ENCODE results near the gene FURIN. TPM values are rescaled to one million over a fixed set of nuclear protein-coding genes. Genes with fewer than 3 reads are reported as not detected.
A peak's percentile ranks its signal among the peaks of the same experiment; 100 is the strongest.

FURIN gene
- total and polyA plus RNA-seq, 9 of the 15 experiments (the other 6 are each of a cell fraction or from before 2014, with no cell fraction given): 0.92 to 99.9 (median 34.8) TPM

- peak; percentile 52 for TF ChIP-seq CTBP1 (IDR thresholded peaks at IDR 0.05; ENCODE audit: borderline replicate concordance)
- no peak for TF ChIP-seq PHTF2 (CRISPR knock-in tag; IDR thresholded peaks at IDR 0.05)
- no peak for TF ChIP-seq GTF2B (IDR thresholded peaks at IDR 0.05; ENCODE audit: extremely low read depth, insufficient read length)
- TF ChIP-seq, protein P1, sequence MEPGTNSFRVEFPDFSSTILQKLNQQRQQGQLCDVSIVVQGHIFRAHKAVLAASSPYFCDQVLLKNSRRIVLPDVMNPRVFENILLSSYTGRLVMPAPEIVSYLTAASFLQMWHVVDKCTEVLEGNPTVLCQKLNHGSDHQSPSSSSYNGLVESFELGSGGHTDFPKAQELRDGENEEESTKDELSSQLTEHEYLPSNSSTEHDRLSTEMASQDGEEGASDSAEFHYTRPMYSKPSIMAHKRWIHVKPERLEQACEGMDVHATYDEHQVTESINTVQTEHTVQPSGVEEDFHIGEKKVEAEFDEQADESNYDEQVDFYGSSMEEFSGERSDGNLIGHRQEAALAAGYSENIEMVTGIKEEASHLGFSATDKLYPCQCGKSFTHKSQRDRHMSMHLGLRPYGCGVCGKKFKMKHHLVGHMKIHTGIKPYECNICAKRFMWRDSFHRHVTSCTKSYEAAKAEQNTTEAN (CRISPR knock-in tag; IDR thresholded peaks at IDR 0.05): no peak
- no peak for TF ChIP-seq ZNF780A (CRISPR knock-in tag; IDR thresholded peaks at IDR 0.05)
- no peak for TF ChIP-seq ZNF444 (CRISPR knock-in tag; IDR thresholded peaks at IDR 0.05)
- TF ChIP-seq MAFF (IDR thresholded peaks at IDR 0.05; ENCODE audit: low read length): no peak
- no peak for TF ChIP-seq HEY1 (CRISPR knock-in tag; IDR thresholded peaks at IDR 0.05; ENCODE audit: borderline replicate concordance)
- no peak; the same call in 1 of the 2 replicates for TF ChIP-seq ZNF644 (tag; IDR thresholded peaks at IDR 0.05; ENCODE audit: low read depth)
- TF ChIP-seq SMAD3 (CRISPR knock-in tag; conservative IDR thresholded peaks at IDR 0.05): no peak
- TF ChIP-seq NR4A1 (CRISPR knock-in tag; IDR thresholded peaks at IDR 0.05): no peak
- TF ChIP-seq NR4A1 (tag; IDR thresholded peaks at IDR 0.05): no peak
- no peak for TF ChIP-seq THRA (IDR thresholded peaks at IDR 0.05)
- TF ChIP-seq HDAC2 (IDR thresholded peaks at IDR 0.05): 0 out of 2 replicates have a peak, but pooled peaks have one; percentile 40
- no peak for TF ChIP-seq NFATC3 (IDR thresholded peaks at IDR 0.05)
- TF ChIP-seq NR2F6 (CRISPR knock-in tag; IDR thresholded peaks at IDR 0.05): no peak
- no peak for TF ChIP-seq NBN (IDR thresholded peaks at IDR 0.05; ENCODE audit: low read depth)
- no peak for TF ChIP-seq TCFL5 (CRISPR knock-in tag; conservative IDR thresholded peaks at IDR 0.05)
- TF ChIP-seq MYNN (IDR thresholded peaks at IDR 0.05): no peak
- no peak for TF ChIP-seq MYNN (CRISPR knock-in tag; IDR thresholded peaks at IDR 0.05)
- no peak for TF ChIP-seq POLR2B (IDR thresholded peaks at IDR 0.05; ENCODE audit: low read depth, partially characterized antibody)
- TF ChIP-seq, protein P2, sequence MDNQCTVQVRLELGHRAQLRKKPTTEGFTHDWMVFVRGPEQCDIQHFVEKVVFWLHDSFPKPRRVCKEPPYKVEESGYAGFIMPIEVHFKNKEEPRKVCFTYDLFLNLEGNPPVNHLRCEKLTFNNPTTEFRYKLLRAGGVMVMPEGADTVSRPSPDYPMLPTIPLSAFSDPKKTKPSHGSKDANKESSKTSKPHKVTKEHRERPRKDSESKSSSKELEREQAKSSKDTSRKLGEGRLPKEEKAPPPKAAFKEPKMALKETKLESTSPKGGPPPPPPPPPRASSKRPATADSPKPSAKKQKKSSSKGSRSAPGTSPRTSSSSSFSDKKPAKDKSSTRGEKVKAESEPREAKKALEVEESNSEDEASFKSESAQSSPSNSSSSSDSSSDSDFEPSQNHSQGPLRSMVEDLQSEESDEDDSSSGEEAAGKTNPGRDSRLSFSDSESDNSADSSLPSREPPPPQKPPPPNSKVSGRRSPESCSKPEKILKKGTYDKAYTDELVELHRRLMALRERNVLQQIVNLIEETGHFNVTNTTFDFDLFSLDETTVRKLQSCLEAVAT (IDR thresholded peaks at IDR 0.05): no peak
- TF ChIP-seq MTA1 (IDR thresholded peaks at IDR 0.05; ENCODE audit: borderline replicate concordance): peak; percentile 72; the same call in 1 of the 2 replicates
- no peak; the same call in 1 of the 2 replicates for TF ChIP-seq MAFK (IDR thresholded peaks at IDR 0.05; ENCODE audit: low read length)
- TF ChIP-seq ZNF140 (CRISPR knock-in tag; IDR thresholded peaks at IDR 0.05): no peak
- TF ChIP-seq, protein P3, sequence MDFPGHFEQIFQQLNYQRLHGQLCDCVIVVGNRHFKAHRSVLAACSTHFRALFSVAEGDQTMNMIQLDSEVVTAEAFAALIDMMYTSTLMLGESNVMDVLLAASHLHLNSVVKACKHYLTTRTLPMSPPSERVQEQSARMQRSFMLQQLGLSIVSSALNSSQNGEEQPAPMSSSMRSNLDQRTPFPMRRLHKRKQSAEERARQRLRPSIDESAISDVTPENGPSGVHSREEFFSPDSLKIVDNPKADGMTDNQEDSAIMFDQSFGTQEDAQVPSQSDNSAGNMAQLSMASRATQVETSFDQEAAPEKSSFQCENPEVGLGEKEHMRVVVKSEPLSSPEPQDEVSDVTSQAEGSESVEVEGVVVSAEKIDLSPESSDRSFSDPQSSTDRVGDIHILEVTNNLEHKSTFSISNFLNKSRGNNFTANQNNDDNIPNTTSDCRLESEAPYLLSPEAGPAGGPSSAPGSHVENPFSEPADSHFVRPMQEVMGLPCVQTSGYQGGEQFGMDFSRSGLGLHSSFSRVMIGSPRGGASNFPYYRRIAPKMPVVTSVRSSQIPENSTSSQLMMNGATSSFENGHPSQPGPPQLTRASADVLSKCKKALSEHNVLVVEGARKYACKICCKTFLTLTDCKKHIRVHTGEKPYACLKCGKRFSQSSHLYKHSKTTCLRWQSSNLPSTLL (IDR thresholded peaks at IDR 0.05): no peak
Observed at GRCh38 chr15:90836296-90836871, 32.0 kb upstream of the FURIN start (continued).

Data from K562 (cell line).